GM12874 (cell line): ENCODE results near the gene IGDCC3.

Experiments used
- TF ChIP-seq, protein P1 (sequence below): IDR thresholded peaks from 2 replicates; pipeline ENCODE4 v1.5.1; 2011; ENCODE audit warnings: low read depth, mild to moderate bottlenecking, control low read depth, low read length, moderate library complexity; ENCODE audit not compliant: insufficient read depth

The IGDCC3 gene

GRCh38 chr15:65384895-65385869 is 7.4 kb upstream of the IGDCC3 start:
- TF ChIP-seq, protein P1, sequence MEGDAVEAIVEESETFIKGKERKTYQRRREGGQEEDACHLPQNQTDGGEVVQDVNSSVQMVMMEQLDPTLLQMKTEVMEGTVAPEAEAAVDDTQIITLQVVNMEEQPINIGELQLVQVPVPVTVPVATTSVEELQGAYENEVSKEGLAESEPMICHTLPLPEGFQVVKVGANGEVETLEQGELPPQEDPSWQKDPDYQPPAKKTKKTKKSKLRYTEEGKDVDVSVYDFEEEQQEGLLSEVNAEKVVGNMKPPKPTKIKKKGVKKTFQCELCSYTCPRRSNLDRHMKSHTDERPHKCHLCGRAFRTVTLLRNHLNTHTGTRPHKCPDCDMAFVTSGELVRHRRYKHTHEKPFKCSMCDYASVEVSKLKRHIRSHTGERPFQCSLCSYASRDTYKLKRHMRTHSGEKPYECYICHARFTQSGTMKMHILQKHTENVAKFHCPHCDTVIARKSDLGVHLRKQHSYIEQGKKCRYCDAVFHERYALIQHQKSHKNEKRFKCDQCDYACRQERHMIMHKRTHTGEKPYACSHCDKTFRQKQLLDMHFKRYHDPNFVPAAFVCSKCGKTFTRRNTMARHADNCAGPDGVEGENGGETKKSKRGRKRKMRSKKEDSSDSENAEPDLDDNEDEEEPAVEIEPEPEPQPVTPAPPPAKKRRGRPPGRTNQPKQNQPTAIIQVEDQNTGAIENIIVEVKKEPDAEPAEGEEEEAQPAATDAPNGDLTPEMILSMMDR = peak; percentile 95

- TF ChIP-seq, protein P1 = no peak
Measured at GRCh38 chr15:65384505-65384894, 6.7 kb upstream of the IGDCC3 start.

DNA sequence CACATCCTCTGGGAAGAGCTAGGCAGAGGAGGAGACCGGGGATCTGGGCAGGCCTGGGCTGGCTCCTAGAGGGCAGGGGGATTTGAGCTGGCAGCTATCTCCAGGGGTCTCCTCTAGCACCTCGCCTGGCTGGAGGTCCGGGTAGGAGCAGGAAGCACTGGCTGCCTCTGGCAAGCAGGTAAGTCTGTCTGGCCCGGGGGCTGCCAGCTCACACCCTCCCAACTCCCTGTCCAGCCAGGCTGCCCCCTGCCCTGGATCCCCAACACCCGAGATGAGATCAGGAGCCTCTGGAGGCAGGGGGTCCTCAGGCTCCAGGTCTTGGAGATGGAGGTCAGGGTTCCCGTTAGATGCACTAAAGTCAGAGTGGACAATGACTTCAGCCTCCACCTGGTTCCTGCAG is 6.2 kb upstream of the IGDCC3 start:
- TF ChIP-seq, protein P1 = no peak

- TF ChIP-seq, protein P1 = no peak
Measured at GRCh38 chr15:65383456-65383855, 5.7 kb upstream of the IGDCC3 start.

DNA sequence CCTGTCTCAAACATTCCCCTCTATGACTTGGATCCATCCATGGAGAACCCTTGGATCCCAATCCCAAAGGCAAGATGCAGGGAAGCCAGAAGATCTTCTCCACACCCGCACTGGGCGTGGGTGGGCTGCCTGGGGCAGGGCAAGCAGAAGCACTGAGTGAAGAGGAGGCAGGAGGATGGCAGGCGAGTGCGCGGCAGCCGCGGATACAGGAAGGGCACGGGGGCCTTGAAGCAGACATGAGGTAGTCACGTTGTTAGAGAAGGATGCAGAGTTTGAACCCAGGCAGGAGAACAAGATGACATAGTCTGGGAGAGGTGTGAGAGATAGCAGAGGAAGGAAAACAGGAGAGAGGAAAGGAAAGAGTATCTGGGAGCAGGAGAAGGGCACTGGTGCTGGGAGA is 5.1 kb upstream of the IGDCC3 start:
- TF ChIP-seq, protein P1 = no peak

DNA sequence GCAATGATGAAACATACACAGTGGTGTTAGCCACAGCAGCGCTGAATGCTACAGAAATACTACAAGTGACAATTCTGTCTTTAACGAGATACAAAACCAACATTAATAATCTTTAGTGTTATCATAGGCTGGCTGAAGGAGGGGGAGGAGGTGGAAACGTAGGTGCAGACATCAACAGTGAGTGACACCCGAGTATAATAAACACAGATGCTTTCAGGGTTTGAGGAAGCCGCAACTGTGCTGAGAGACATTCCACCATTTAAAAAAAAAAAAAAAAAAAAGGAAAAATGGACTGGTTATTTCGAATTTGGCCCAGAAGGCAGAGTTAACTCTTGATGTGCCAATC is 4.3 kb upstream of the IGDCC3 start:
- TF ChIP-seq, protein P1 = no peak

DNA sequence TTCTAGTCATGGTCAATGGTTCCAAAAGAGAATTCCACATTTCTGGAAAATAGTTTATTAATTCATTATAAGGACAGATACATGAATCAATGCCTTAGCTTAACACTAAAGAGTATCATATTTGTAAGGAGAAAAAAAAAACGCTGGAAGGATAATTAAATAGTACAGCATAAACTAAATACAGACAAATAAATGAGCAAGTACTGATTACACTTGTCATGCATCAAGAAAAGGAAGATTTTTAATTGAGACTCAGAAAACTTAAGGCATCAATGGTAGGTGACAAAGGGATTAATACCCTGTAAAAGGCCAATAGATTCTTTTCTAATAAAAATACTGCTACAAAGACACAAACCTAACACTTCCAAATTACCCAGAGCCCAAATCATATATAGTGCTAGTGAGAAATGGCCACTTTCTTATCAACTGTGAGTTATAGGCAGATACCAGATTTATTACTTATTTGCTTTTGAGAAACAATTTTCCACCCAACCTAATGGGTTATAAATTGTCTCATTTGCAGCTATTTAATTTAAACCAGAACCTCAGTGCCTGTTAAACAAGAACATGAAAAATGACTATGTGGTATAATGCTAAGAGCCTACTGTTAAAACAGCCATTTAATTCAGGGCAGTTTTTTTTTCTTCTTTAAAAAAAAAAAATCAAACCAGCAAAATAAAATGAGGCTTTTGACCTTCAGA is 3.8 kb upstream of the IGDCC3 start:
- TF ChIP-seq, protein P1 = no peak
